ENCODE measurements around the gene C3orf70. TPM values are rescaled to one million over a fixed set of nuclear protein-coding genes. Genes with fewer than 3 reads are reported as not detected.

The C3orf70 gene, protein sequence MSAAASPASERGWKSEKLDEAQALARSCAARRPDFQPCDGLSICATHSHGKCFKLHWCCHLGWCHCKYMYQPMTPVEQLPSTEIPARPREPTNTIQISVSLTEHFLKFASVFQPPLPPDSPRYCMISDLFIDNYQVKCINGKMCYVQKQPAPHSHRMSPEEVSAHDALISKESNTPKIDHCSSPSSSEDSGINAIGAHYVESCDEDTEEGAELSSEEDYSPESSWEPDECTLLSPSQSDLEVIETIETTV
- 54.9 TPM for total RNA-seq

DNA sequence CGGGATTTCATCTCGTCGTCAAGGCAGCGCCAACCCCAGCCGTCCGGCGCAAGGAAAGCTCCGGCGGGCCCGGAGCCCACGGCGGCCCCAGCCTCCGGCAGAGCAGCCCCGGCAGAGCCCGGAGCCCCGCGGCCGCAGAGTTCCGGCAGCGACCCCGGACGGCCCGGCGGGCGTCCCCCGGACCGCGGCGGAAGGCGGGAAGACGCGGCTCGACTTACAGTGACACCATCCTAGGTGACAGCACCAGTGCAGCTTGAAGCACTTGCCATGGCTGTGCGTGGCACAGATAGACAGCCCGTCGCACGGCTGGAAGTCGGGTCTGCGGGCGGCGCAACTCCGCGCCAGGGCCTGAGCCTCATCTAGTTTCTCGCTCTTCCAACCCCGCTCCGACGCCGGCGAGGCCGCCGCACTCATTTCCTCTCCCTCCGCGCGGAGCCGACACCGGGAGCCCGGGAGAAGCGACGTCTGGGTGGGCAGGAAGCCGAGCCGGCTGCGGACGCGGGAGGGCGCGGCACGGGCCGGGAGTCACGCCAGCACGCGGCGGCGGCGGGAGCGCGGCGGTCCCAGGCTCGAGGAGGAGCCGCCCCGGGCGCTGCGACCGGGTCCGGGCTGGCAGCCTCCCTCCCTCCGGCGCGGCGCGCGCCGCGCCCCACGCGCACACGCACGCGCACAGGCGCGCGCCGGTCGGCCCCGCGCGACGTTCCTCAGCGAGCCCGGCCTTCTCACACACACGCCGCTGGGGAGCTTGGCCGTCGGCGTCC, at the start of gene C3orf70:
Gene C3orf70, minus strand, starts transcription at position 651 of the 761 bp plus-strand sequence. Its CDS starts 237 bp downstream, at position 414.

Other genes starting within 250 kb of the C3orf70 start
- gene EHHADH, start 101.0 kb upstream of the C3orf70 start, total RNA-seq = 4.4 TPM
- 46.4 TPM for gene MAP3K13, start 210.1 kb upstream of the C3orf70 start, total RNA-seq